Measurements from ENCODE around the gene DPM2. TPM values are rescaled to one million over a fixed set of nuclear protein-coding genes. Genes with fewer than 3 reads are reported as not detected.
A peak's percentile ranks its signal among the peaks of the same experiment; 100 is the strongest.

Gene DPM2
- total and polyA plus RNA-seq, 2 experiments from 2014 or later, result 26.1 to 70.7 TPM

- Histone ChIP-seq H3K36me3 (peaks cover 13% of the 10 kb centered on the region), H3K9me3 (ENCODE audit: low read depth) (no peaks in the 10 kb centered on the region), H3K4me3 (no peak overlapping the region), H3K27me3 (no peaks in the 10 kb centered on the region), H3K4me1 (ENCODE audit: low read depth) (no peaks in the 10 kb centered on the region), H3K27ac (no peak overlapping the region)
- no peak for TF ChIP-seq CTCF (IDR thresholded peaks at IDR 0.05; ENCODE audit: low read depth, low read length)
- DNase-seq (ENCODE audit: low read depth in 1 of 2, low spot score in 1 of 2), result no peak
Observed at GRCh38 chr9:127944586-127945218, 7.0 kb upstream of the DPM2 start.

GRCh38 chr9:127943731-127944144, 6.1 kb upstream of the DPM2 start:
- no peaks in the 10 kb centered on the region for H3K27me3 ChIP-seq
- peaks cover 13% of the 10 kb centered on the region for H3K36me3 ChIP-seq
- H3K27ac ChIP-seq, result no peak overlapping the region
- no peaks in the 10 kb centered on the region for H3K4me1 ChIP-seq (ENCODE audit: low read depth)
- TF ChIP-seq CTCF (IDR thresholded peaks at IDR 0.05; ENCODE audit: low read depth, low read length), result peak; percentile 95
- peak; percentile 79 to 81 for DNase-seq (ENCODE audit: low read depth in 1 of 2, low spot score in 1 of 2)
- no peak overlapping the region for H3K4me3 ChIP-seq
- no peaks in the 10 kb centered on the region for H3K9me3 ChIP-seq (ENCODE audit: low read depth)

DNA sequence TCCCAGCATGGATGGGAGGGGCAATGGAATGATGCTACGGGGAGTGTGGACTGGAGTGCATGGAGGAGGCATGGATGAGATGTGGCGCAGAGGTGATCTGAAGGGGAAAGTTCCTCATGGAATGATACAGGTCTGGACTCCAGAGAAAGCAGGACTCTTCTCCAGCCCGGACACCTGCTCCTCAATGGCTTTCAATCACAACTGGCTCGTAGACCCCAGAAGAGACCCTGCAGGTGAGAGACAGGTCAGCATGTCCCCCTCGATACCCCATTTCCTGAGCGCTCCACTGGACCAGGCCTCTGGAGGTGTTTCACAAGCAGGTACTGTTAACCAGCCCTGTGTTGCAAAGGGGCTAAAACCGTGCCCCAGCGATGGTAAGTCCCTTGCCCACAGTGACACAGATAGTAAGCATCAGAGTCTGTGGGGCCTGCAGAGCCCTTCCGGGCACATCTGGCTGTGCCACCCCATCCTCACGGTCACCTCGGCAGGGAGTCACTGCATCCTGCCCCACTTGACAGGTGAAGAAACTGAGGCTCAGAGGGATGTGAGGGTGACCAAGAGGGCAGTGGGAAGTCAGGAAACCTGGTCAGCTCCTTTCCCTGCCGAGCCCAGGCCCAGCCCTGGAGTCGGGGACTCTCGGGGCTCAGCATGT, 5.5 kb upstream of the DPM2 start:
- no peaks in the 10 kb centered on the region for H3K9me3 ChIP-seq (ENCODE audit: low read depth)
- H3K27ac ChIP-seq, result no peak overlapping the region
- H3K4me1 ChIP-seq (ENCODE audit: low read depth), result peaks cover under 1% of the 10 kb centered on the region
- DNase-seq (ENCODE audit: low read depth in 1 of 2, low spot score in 1 of 2), result no peak
- H3K4me3 ChIP-seq, result no peak overlapping the region
- H3K36me3 ChIP-seq, result peaks cover 13% of the 10 kb centered on the region
- no peaks in the 10 kb centered on the region for H3K27me3 ChIP-seq
- no peak for TF ChIP-seq CTCF (IDR thresholded peaks at IDR 0.05; ENCODE audit: low read depth, low read length)

- H3K4me1 ChIP-seq (ENCODE audit: low read depth), result peaks cover 4% of the 10 kb centered on the region
- TF ChIP-seq CTCF (IDR thresholded peaks at IDR 0.05; ENCODE audit: low read depth, low read length), result peak; percentile 89
- no peaks in the 10 kb centered on the region for H3K9me3 ChIP-seq (ENCODE audit: low read depth)
- H3K27me3 ChIP-seq, result no peaks in the 10 kb centered on the region
- H3K36me3 ChIP-seq, result peaks cover 13% of the 10 kb centered on the region
- H3K4me3 ChIP-seq, result no peak overlapping the region
- no peak overlapping the region for H3K27ac ChIP-seq
- DNase-seq (ENCODE audit: low read depth in 1 of 2, low spot score in 1 of 2), result peak; percentile 71 to 81
Observed at GRCh38 chr9:127942216-127943010, 4.8 kb upstream of the DPM2 start.

- Histone ChIP-seq H3K4me1 (ENCODE audit: low read depth) (peaks cover 5% of the 10 kb centered on the region), H3K36me3 (peaks cover 13% of the 10 kb centered on the region)
Observed at GRCh38 chr9:127941961-127942215, 4.2 kb upstream of the DPM2 start.

More at GRCh38 chr9:127941961-127942215, 4.2 kb upstream of the DPM2 start:
- Histone ChIP-seq H3K27me3 (no peaks in the 10 kb centered on the region), H3K27ac (no peak overlapping the region), H3K4me3 (no peak overlapping the region), H3K9me3 (ENCODE audit: low read depth) (no peaks in the 10 kb centered on the region)
- no peak for TF ChIP-seq CTCF (IDR thresholded peaks at IDR 0.05; ENCODE audit: low read depth, low read length)
- DNase-seq (ENCODE audit: low read depth in 1 of 2, low spot score in 1 of 2), result no peak

Data from cardiac muscle cell (in vitro differentiated cells and primary cell).